Measurements from ENCODE around the gene NAP1L4. TPM values are rescaled to one million over a fixed set of nuclear protein-coding genes. Genes with fewer than 3 reads are reported as not detected.

Gene NAP1L4
- total RNA-seq, 1 experiment from 2014 or later: 140 TPM

- intact Hi-C loops (cut with micrococcal nuclease; ENCODE audit: unreplicated experiment): loop anchor here (5.0 kb wide), 1 partner anchor 551 kb away; the partner anchor contains the start of gene TRPM5
These were observed 832 bp upstream of the NAP1L4 start for GRCh38 chr11:2992997-2993325.

GRCh38 chr11:2991452-2992233, 486 bp downstream of the NAP1L4 start:
- no peak for DNase-seq
- CTCF ChIA-PET: interaction anchor here (0.7 to 1.0 kb wide), 6 partner anchors 16 to 458 kb away, joined by 3 to 4 read pairs (median 4); partner anchors contain the start of gene CARS1
- Mint-ChIP-seq H3K9me3 (ENCODE audit: low read depth, unreplicated experiment) (no peaks in the 10 kb centered on the region), H3K4me1 (ENCODE audit: low read depth, unreplicated experiment) (peaks cover 18% of the 10 kb centered on the region), H3K36me3 (ENCODE audit: insufficient read depth, unreplicated experiment) (peaks cover 50% of the 10 kb centered on the region), H3K27ac (ENCODE audit: unreplicated experiment) (peak overlapping the region; percentile 97), H3K4me3 (ENCODE audit: low read depth, unreplicated experiment) (peak overlapping the region; percentile 98), H3K27me3 (ENCODE audit: unreplicated experiment) (no peaks in the 10 kb centered on the region)
- TF ChIP-seq, protein P1, sequence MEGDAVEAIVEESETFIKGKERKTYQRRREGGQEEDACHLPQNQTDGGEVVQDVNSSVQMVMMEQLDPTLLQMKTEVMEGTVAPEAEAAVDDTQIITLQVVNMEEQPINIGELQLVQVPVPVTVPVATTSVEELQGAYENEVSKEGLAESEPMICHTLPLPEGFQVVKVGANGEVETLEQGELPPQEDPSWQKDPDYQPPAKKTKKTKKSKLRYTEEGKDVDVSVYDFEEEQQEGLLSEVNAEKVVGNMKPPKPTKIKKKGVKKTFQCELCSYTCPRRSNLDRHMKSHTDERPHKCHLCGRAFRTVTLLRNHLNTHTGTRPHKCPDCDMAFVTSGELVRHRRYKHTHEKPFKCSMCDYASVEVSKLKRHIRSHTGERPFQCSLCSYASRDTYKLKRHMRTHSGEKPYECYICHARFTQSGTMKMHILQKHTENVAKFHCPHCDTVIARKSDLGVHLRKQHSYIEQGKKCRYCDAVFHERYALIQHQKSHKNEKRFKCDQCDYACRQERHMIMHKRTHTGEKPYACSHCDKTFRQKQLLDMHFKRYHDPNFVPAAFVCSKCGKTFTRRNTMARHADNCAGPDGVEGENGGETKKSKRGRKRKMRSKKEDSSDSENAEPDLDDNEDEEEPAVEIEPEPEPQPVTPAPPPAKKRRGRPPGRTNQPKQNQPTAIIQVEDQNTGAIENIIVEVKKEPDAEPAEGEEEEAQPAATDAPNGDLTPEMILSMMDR (IDR thresholded peaks at IDR 0.05; ENCODE audit: unreplicated experiment): no peak
- intact Hi-C loops (cut with micrococcal nuclease; ENCODE audit: unreplicated experiment): loop anchor here (5.0 kb wide), 1 partner anchor 549 kb away; the partner anchor contains the start of gene TRPM5
- BruUV-seq (replicated peaks): no TSS peak

More at GRCh38 chr11:2992997-2993325, 832 bp upstream of the NAP1L4 start:
- BruUV-seq (replicated peaks): TSS peak; percentile 72
- Mint-ChIP-seq H3K4me1 (ENCODE audit: low read depth, unreplicated experiment) (peaks cover 15% of the 10 kb centered on the region), H3K27me3 (ENCODE audit: unreplicated experiment) (no peaks in the 10 kb centered on the region), H3K4me3 (ENCODE audit: low read depth, unreplicated experiment) (peak overlapping the region; percentile 98), H3K36me3 (ENCODE audit: insufficient read depth, unreplicated experiment) (peaks cover 45% of the 10 kb centered on the region), H3K9me3 (ENCODE audit: low read depth, unreplicated experiment) (no peaks in the 10 kb centered on the region), H3K27ac (ENCODE audit: unreplicated experiment) (peak overlapping the region; percentile 97)
- TF ChIP-seq, protein P1 (IDR thresholded peaks at IDR 0.05; ENCODE audit: unreplicated experiment): no peak
- DNase-seq: no peak
- CTCF ChIA-PET: no interaction called here

DNA sequence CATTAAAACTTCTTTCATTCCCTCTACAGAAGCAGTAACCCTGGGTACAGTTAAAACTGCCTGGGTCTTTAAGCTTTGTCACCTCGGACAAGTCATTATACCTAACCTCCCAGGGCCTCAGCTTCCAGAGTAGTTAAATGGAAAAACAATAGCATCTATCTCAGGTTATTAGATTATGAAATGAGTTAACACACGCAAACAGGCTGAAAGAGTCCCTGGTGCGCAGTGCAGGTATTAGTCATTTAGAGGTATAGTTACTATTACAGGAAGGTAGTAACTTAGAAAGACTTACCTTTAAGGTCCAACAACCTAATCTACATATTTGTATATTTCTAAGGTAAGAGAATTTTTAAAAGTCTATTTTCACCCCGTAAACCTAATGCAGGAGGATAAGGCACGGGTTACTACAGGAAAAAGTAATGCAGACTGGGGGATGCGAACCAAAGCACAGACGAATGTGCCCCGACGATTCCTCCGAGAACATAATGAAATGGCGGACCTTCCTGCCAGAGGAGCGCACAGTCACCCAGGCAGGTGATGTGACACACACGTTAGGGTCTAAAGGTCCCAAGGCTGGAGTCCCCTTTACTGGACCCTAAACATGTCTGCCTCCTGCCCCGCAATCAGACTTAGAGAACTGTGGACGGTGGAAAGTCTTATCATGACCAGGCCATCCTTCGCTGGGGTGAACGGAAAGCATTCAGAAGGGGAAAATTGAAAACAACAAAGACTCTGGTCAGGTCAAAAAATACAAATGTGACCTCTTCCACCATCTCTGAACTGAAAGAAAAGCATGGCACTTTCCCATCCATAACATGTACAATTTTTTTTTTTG, 1.3 kb downstream of the NAP1L4 start:
- DNase-seq: peak; percentile 21
- CTCF ChIA-PET: interaction anchor here (0.6 to 0.7 kb wide), 2 partner anchors 53 to 99 kb away, joined by 3 read pairs; no protein-coding TSS in a partner anchor
- intact Hi-C loops (cut with micrococcal nuclease; ENCODE audit: unreplicated experiment): loop anchor here (5.0 kb wide), 1 partner anchor 549 kb away; the partner anchor contains the start of gene TRPM5
- Mint-ChIP-seq H3K4me1 (ENCODE audit: low read depth, unreplicated experiment) (peaks cover 18% of the 10 kb centered on the region), H3K4me3 (ENCODE audit: low read depth, unreplicated experiment) (peak overlapping the region; percentile 98), H3K36me3 (ENCODE audit: insufficient read depth, unreplicated experiment) (peaks cover 53% of the 10 kb centered on the region), H3K9me3 (ENCODE audit: low read depth, unreplicated experiment) (no peaks in the 10 kb centered on the region), H3K27ac (ENCODE audit: unreplicated experiment) (peak overlapping the region; percentile 97), H3K27me3 (ENCODE audit: unreplicated experiment) (no peaks in the 10 kb centered on the region)
- TF ChIP-seq, protein P1 (IDR thresholded peaks at IDR 0.05; ENCODE audit: unreplicated experiment): no peak
- no TSS peak for BruUV-seq (replicated peaks)

GRCh38 chr11:2989551-2989950, 2.6 kb downstream of the NAP1L4 start:
- CTCF ChIA-PET: interaction anchor here (0.8 to 1.1 kb wide), 2 partner anchors 59 to 102 kb away, joined by 3 read pairs; no protein-coding TSS in a partner anchor
- Mint-ChIP-seq H3K4me1 (ENCODE audit: low read depth, unreplicated experiment) (peaks cover 18% of the 10 kb centered on the region), H3K4me3 (ENCODE audit: low read depth, unreplicated experiment) (peak overlapping the region; percentile 98), H3K36me3 (ENCODE audit: insufficient read depth, unreplicated experiment) (peaks cover 50% of the 10 kb centered on the region), H3K27me3 (ENCODE audit: unreplicated experiment) (no peaks in the 10 kb centered on the region), H3K9me3 (ENCODE audit: low read depth, unreplicated experiment) (no peaks in the 10 kb centered on the region), H3K27ac (ENCODE audit: unreplicated experiment) (peak overlapping the region; percentile 17)
- no peak for DNase-seq
- intact Hi-C loops (cut with micrococcal nuclease; ENCODE audit: unreplicated experiment): no loop called here
- no TSS peak for BruUV-seq (replicated peaks)
- TF ChIP-seq, protein P1 (IDR thresholded peaks at IDR 0.05; ENCODE audit: unreplicated experiment): no peak

All from Calu3 (cell line).